Peyer's patch (tissue), 4 donors: Measurements from ENCODE around the gene CACNB2. TPM values are rescaled to one million over a fixed set of nuclear protein-coding genes. Genes with fewer than 3 reads are reported as not detected.
"Not testable (repeated sequence)": the region's sequence is repeated elsewhere in the genome, so short reads cannot be mapped to it uniquely, and the experiment has no call there.

Experiments used
- DNase-seq, 3 donors: peaks; one replicate each; pipeline ENCODE4 v3.0.0-alpha.2; 2017 to 2019
- H3K27ac ChIP-seq, 4 donors: fragments of 200-600 bp; sonication (generic); one replicate each; pipeline ENCODE4 v1.5.1; 2016 to 2019
- H3K27me3 ChIP-seq, 2 donors: fragments of 200-600 bp; sonication (generic); one replicate each; pipeline ENCODE4 v1.5.1; 2019
- H3K36me3 ChIP-seq, 3 donors: fragments of 200-600 bp; sonication (generic); one replicate each; pipeline ENCODE4 v1.5.1; 2016 to 2019
- H3K4me1 ChIP-seq, 4 donors: fragments of 200-600 bp; sonication (generic); one replicate each; pipeline ENCODE4 v1.5.1; 2016 to 2019
- H3K4me3 ChIP-seq, 4 donors: fragments of 200-600 bp; sonication (generic); 1 replicate in 3 of 4; 2 replicates in 1 of 4; pipeline ENCODE4 v1.5.1; 2016 to 2019; ENCODE audit warnings: mild to moderate bottlenecking in 1 of 4
- H3K9me3 ChIP-seq, 4 donors: fragments of 200-600 bp; sonication (generic); one replicate each; pipeline ENCODE4 v1.5.1; 2016 to 2019; ENCODE audit warnings: mild to moderate bottlenecking in 1 of 4
- CTCF ChIP-seq, 6 experiments: fragments of 450-650 bp in 4 of 6; fragments of 200-600 bp in 2 of 6; sonication (generic) in 1 of 6; IDR thresholded peaks; one replicate each; pipeline ENCODE4 v1.5.1; 2017 to 2019; ENCODE audit warnings: antibody characterized with exemption in 6 of 6, mild to moderate bottlenecking in 3 of 6, moderate library complexity in 1 of 6
- POLR2A ChIP-seq, 2 donors: fragments of 450-650 bp; IDR thresholded peaks; one replicate each; pipeline ENCODE4 v1.5.1; 2017; ENCODE audit warnings: antibody characterized with exemption in 2 of 2, mild to moderate bottlenecking in 2 of 2, moderate library complexity in 2 of 2
- total RNA-seq, 4 donors: library from RNA; depleted of rRNA; stranded (reverse); fragments of >200 nt; gene quantifications; one replicate each; pipeline ENCODE4 v1.1.0, GENCODE V29; 2016

The CACNB2 gene
- total RNA-seq, 4 donors from 2014 or later, result 35.4 to 80.8 (median 48.2) TPM

GRCh38 chr10:18202680-18203460 is 62.6 kb downstream of the CACNB2 start:
- no peak for TF ChIP-seq CTCF (IDR thresholded peaks at IDR 0.05)
- TF ChIP-seq POLR2A (IDR thresholded peaks at IDR 0.05), result no peak
- Histone ChIP-seq H3K9me3 (no peaks in the 10 kb centered on the region), H3K36me3 (no peaks in the 10 kb centered on the region), H3K27me3 (no peaks in the 10 kb centered on the region), H3K27ac (peak overlapping the region in 1 of 4 donors; percentile 65), H3K4me3 (no peak overlapping the region), H3K4me1 (no peaks in the 10 kb centered on the region)
- no peak for DNase-seq

- Histone ChIP-seq H3K4me3 (no peak overlapping the region), H3K36me3 (no peaks in the 10 kb centered on the region), H3K4me1 (no peaks in the 10 kb centered on the region), H3K27me3 (no peaks in the 10 kb centered on the region), H3K9me3 (no peaks in the 10 kb centered on the region), H3K27ac (peak overlapping the region in 1 of 4 donors; percentile 65)
- no peak for DNase-seq
- TF ChIP-seq POLR2A (IDR thresholded peaks at IDR 0.05) (no peak), CTCF (IDR thresholded peaks at IDR 0.05) (no peak)
These were observed 63.2 kb downstream of the CACNB2 start for GRCh38 chr10:18203471-18203870.

GRCh38 chr10:18204039-18204835 is 64.0 kb downstream of the CACNB2 start:
- no peaks in the 10 kb centered on the region for H3K9me3 ChIP-seq
- H3K4me1 ChIP-seq, result no peaks in the 10 kb centered on the region
- H3K27me3 ChIP-seq, result no peaks in the 10 kb centered on the region
- H3K4me3 ChIP-seq, result no peak overlapping the region
- H3K27ac ChIP-seq, result peak overlapping the region in 1 of 4 donors; percentile 65
- DNase-seq, result no peak
- no peaks in the 10 kb centered on the region for H3K36me3 ChIP-seq
- TF ChIP-seq POLR2A (IDR thresholded peaks at IDR 0.05) (no peak), CTCF (IDR thresholded peaks at IDR 0.05) (no peak)

- H3K27ac ChIP-seq, result no peak overlapping the region
- H3K9me3 ChIP-seq, result no peaks in the 10 kb centered on the region
- TF ChIP-seq CTCF (IDR thresholded peaks at IDR 0.05) (no peak), POLR2A (IDR thresholded peaks at IDR 0.05) (no peak)
- no peak overlapping the region for H3K4me3 ChIP-seq
- no peaks in the 10 kb centered on the region for H3K36me3 ChIP-seq
- H3K4me1 ChIP-seq, result no peaks in the 10 kb centered on the region
- no peak for DNase-seq
- H3K27me3 ChIP-seq, result no peaks in the 10 kb centered on the region
These were observed 65.0 kb downstream of the CACNB2 start for GRCh38 chr10:18205098-18205834.

GRCh38 chr10:18208186-18208585 is 68.0 kb downstream of the CACNB2 start:
- not testable (repeated sequence) for H3K27ac ChIP-seq, H3K4me1 ChIP-seq, DNase-seq

More at GRCh38 chr10:18208186-18208585, 68.0 kb downstream of the CACNB2 start:
- H3K4me3 ChIP-seq, H3K9me3 ChIP-seq, H3K27me3 ChIP-seq, H3K36me3 ChIP-seq: not testable (repeated sequence)
